ENCODE data around the gene NUP214. TPM values are rescaled to one million over a fixed set of nuclear protein-coding genes. Genes with fewer than 3 reads are reported as not detected.

NUP214 gene
- total and polyA plus RNA-seq, 2 of the 8 experiments (the other 6 are each of a cell fraction or from before 2014, with no cell fraction given) = 28.6 to 50.2 TPM

DNA sequence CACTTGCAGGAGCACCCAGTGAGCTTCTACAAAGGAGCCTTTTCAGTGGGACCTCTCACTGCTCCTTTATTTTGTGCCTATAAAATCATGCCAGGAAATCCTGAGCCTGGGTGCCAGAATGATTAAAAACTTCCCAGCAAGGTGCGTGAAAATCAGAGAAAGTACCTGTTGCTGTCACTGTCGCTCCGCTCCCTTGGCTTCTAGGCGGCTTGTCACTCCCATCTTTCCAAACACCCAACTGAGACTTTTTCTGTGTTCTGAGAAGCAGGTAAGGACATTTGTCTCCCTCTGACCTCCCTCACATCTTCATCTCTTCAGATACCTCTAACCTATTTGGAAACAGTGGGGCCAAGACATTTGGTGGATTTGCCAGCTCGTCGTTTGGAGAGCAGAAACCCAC is 97.1 kb downstream of the NUP214 start:
- FAIRE-seq = no peak
- H3K27ac ChIP-seq (ENCODE audit: low read depth, low read length) = no peak overlapping the region
- TF ChIP-seq SP2 (IDR thresholded peaks at IDR 0.05; ENCODE audit: low read length) (no peak), TAF7 (optimal IDR thresholded peaks at IDR 0.05; ENCODE audit: borderline replicate concordance, low read depth, low read length) (no peak), SIN3A (conservative IDR thresholded peaks at IDR 0.05 in 1 of 2, IDR thresholded peaks at IDR 0.05 in 1 of 2; ENCODE audit: low read depth in 1 of 2, low read length in 2 of 2) (no peak), KDM1A (IDR thresholded peaks at IDR 0.05; ENCODE audit: borderline replicate concordance, low read length) (no peak), MAX (IDR thresholded peaks at IDR 0.05) (no peak), RNF2 (IDR thresholded peaks at IDR 0.05; ENCODE audit: borderline replicate concordance, low read depth, low read length, missing control alignments, poor library complexity, severe bottlenecking) (no peak), CBX5 (IDR thresholded peaks at IDR 0.05; ENCODE audit: low read depth, low read length) (no peak)
- peaks cover 1% of the 10 kb centered on the region; the same call in 1 of the 2 replicates for H3K23me2 ChIP-seq (ENCODE audit: low read depth, low read length)
- H3K4me3 ChIP-seq (ENCODE audit: extremely low read depth in 1 of 4, insufficient read depth in 2 of 4, low read depth in 3 of 4, low read length in 4 of 4) = no peak overlapping the region
- H3K23ac ChIP-seq (ENCODE audit: insufficient read length) = no peak overlapping the region
- no peaks in the 10 kb centered on the region for H3K9me3 ChIP-seq (ENCODE audit: insufficient read depth in 2 of 2, low read depth in 1 of 2, low read length in 1 of 2)
- H2BK12ac ChIP-seq (ENCODE audit: low read depth, low read length) = no peak overlapping the region
- H3K9ac ChIP-seq (replicated peaks in 1 of 4; ENCODE audit: extremely low read depth in 1 of 4, low read depth in 3 of 4, low read length in 3 of 4) = no peak overlapping the region
- no peak overlapping the region for H2AK5ac ChIP-seq (ENCODE audit: low read depth, low read length)
- 93% methylated on average over 6 of the region's 6 CpGs; no CpG with 5 or more reads in 1 of the 2 experiments for WGBS, 2 experiments (ENCODE audit: extremely low coverage in 1 of 2, insufficient coverage in 1 of 2, insufficient read length in 1 of 2, insufficient replicate concordance in 2 of 2, low coverage in 1 of 2, low lambda C conversion rate in 2 of 2, missing lambda C conversion rate in 1 of 2)
- no peak overlapping the region for H3K56ac ChIP-seq (replicated peaks; ENCODE audit: insufficient read length, low read depth, low read length)
- no peak overlapping the region for H2BK120ac ChIP-seq (replicated peaks; ENCODE audit: low read depth, low read length)
- H3K27me3 ChIP-seq (replicated peaks in 1 of 4; ENCODE audit: control insufficient read depth in 3 of 4, extremely low read depth in 1 of 4, insufficient read depth in 3 of 4, low read length in 3 of 4) = no peaks in the 10 kb centered on the region
- H3K4me1 ChIP-seq (replicated peaks in 1 of 4; ENCODE audit: control insufficient read depth in 3 of 4, insufficient read depth in 4 of 4, low read length in 3 of 4) = peaks cover under 1 to 8% (median 3%) of the 10 kb centered on the region in 4 experiments; a peak in 5 of 7 replicates
- H3K18ac ChIP-seq (ENCODE audit: extremely low read depth, low read length) = no peak overlapping the region
- no peak overlapping the region for H4K91ac ChIP-seq (replicated peaks; ENCODE audit: insufficient read length, low read length)
- no peaks in the 10 kb centered on the region for H3K79me2 ChIP-seq (ENCODE audit: control insufficient read depth in 1 of 2, insufficient read depth in 2 of 2, low read length in 2 of 2)
- no peak overlapping the region for H3K14ac ChIP-seq (ENCODE audit: insufficient read length)
- no peak overlapping the region for H2BK20ac ChIP-seq (ENCODE audit: low read length)
- H4K5ac ChIP-seq (ENCODE audit: insufficient read length, low read depth, low read length) = no peak overlapping the region
- H3K36me3 ChIP-seq (ENCODE audit: control insufficient read depth in 2 of 4, insufficient read depth in 4 of 4, low read length in 3 of 4) = peaks cover 0 to 3% (median 0%) of the 10 kb centered on the region in 4 experiments; a peak in 1 of 8 replicates
- CTCF ChIA-PET (ENCODE audit: partially characterized antibody) = no interaction called here
- no peak overlapping the region for H2BK15ac ChIP-seq (ENCODE audit: low read length)
- H3K4ac ChIP-seq (replicated peaks; ENCODE audit: insufficient read length, low read depth, low read length) = no peak overlapping the region
- no peak for DNase-seq (ENCODE audit: low read depth in 1 of 2, low spot score in 2 of 2)
- no peak overlapping the region for H4K8ac ChIP-seq (ENCODE audit: extremely low read depth, insufficient read depth, low read length)
- no peak overlapping the region for H2BK5ac ChIP-seq (ENCODE audit: low read depth, low read length)
- no peaks in the 10 kb centered on the region for H4K20me1 ChIP-seq (replicated peaks in 1 of 2; ENCODE audit: control insufficient read depth in 1 of 2, insufficient read depth in 2 of 2, low read length in 2 of 2)
- POLR2A ChIA-PET (ENCODE audit: partially characterized antibody) = no interaction called here
- no peaks in the 10 kb centered on the region for H3K79me1 ChIP-seq (ENCODE audit: low read depth, low read length)
- H3K4me2 ChIP-seq (ENCODE audit: insufficient read depth in 1 of 2, low read depth in 2 of 2, low read length in 2 of 2) = no peak overlapping the region
- H2AFZ ChIP-seq (ENCODE audit: low read length) = no peak overlapping the region

Measured in H1 (cell line).